Esophagus muscularis mucosa (tissue), 4 donors: ENCODE measurements around the gene ARID1B. TPM values are rescaled to one million over a fixed set of nuclear protein-coding genes. Genes with fewer than 3 reads are reported as not detected.
A peak's percentile ranks its signal among the peaks of the same experiment; 100 is the strongest.

Experiments
- DNase-seq: peaks from one replicate; pipeline ENCODE4 v3.0.0-alpha.2; 2017; ENCODE audit errors: extremely low spot score
- H3K27ac ChIP-seq, 4 donors: fragments of 200-600 bp; sonication (generic); replicated peaks in 1 of 4; 1 replicate in 3 of 4; 2 replicates in 1 of 4; pipeline ENCODE4 v1.5.1; 2016 to 2019; ENCODE audit warnings: mild to moderate bottlenecking in 1 of 4
- H3K27me3 ChIP-seq, 4 donors: fragments of 200-600 bp; sonication (generic); one replicate each; pipeline versions ENCODE4 v1.5.1 to v1.6.0; 2016 to 2019
- H3K36me3 ChIP-seq, 4 donors: fragments of 200-600 bp; sonication (generic); one replicate each; pipeline ENCODE4 v1.5.1; 2016 to 2019
- H3K4me1 ChIP-seq, 4 donors: fragments of 200-600 bp; sonication (generic); one replicate each; pipeline ENCODE4 v1.5.1; 2016 to 2019
- H3K4me3 ChIP-seq, 4 donors: fragments of 200-600 bp; sonication (generic); 1 replicate in 2 of 4; 2 replicates in 2 of 4; pipeline ENCODE4 v1.5.1; 2016 to 2019; ENCODE audit warnings: mild to moderate bottlenecking in 4 of 4, moderate library complexity in 1 of 4
- H3K9me3 ChIP-seq, 4 donors: fragments of 200-600 bp; sonication (generic); 1 replicate in 3 of 4; 2 replicates in 1 of 4; pipeline ENCODE4 v1.5.1; 2016 to 2019
- CTCF ChIP-seq, 3 experiments: fragments of 200-600 bp in 2 of 3; fragments of 450-650 bp in 1 of 3; sonication (generic) in 2 of 3; IDR thresholded peaks; one replicate each; pipeline ENCODE4 v1.5.1; 2017 to 2019; ENCODE audit warnings: antibody characterized with exemption in 3 of 3, mild to moderate bottlenecking in 2 of 3, moderate library complexity in 1 of 3
- EP300 ChIP-seq: sonication (generic); formaldehyde crosslinking; IDR thresholded peaks from one replicate; pipeline ENCODE4 v1.6.1; 2017; ENCODE audit warnings: antibody characterized with exemption
- POLR2A ChIP-seq: fragments of 450-650 bp; IDR thresholded peaks from one replicate; pipeline ENCODE4 v1.6.1; 2017; ENCODE audit warnings: antibody characterized with exemption, moderate library complexity, mild to moderate bottlenecking, low read depth
- POLR2AphosphoS5 ChIP-seq, 2 donors: sonication (generic); formaldehyde crosslinking; IDR thresholded peaks; one replicate each; pipeline ENCODE4 v1.6.1; 2017; ENCODE audit warnings: antibody characterized with exemption in 2 of 2
- WGBS: methylation state at CpG from one replicate; pipeline ENCODE4 v1.1.5; 2018; 5-methylcytosine and 5-hydroxymethylcytosine counted together
- intact Hi-C: fragments of 100-400 bp; cut with DNase I; formaldehyde crosslinking; loops from one replicate; pipeline ENCODE4 v1.15.1; 2023
- total RNA-seq, 4 donors: library from RNA; depleted of rRNA; stranded (reverse); fragments of >200 nt; gene quantifications; one replicate each; pipeline versions ENCODE4 v1.1.0 to v1.2.1, GENCODE V29; 2016

Gene ARID1B
- 10 to 100 TPM; 55.0 to 87.2 (median 72.7) TPM for total RNA-seq

GRCh38 chr6:156776840-156777576, at the start of gene ARID1B:
Gene ARID1B, plus strand, starts transcription at chr6:156777378. Its CDS starts 303 bp downstream, at chr6:156777681.
- 2% methylated on average over 47 of the region's 65 CpGs for WGBS
- Histone ChIP-seq H3K27me3 (no peaks in the 10 kb centered on the region), H3K4me3 (peak within 1 kb of the TSS; percentile 91 to 96 (median 94)), H3K36me3 (no peaks in the 10 kb centered on the region), H3K9me3 (no peaks in the 10 kb centered on the region), H3K27ac (peak within 1 kb of the TSS; percentile 97 to 99 (median 98)), H3K4me1 (peaks cover 23 to 48% (median 40%) of the 10 kb centered on the region in 4 donors)
- intact Hi-C loops: loop anchor here (2.0 to 5.0 kb wide), 2 partner anchors 90 to 405 kb away; no protein-coding TSS in a partner anchor
- TF ChIP-seq EP300 (no peak), POLR2AphosphoS5 (IDR thresholded peaks at IDR 0.05) (peak; percentile 71 to 84), CTCF (IDR thresholded peaks at IDR 0.05) (no peak), POLR2A (peak; percentile 37)
- no peak for DNase-seq

GRCh38 chr6:156727715-156728385, 49.3 kb upstream of the ARID1B start:
- no peaks in the 10 kb centered on the region for H3K9me3 ChIP-seq
- no peak for DNase-seq
- H3K27ac ChIP-seq: no peak overlapping the region
- intact Hi-C loops: no loop called here
- TF ChIP-seq POLR2AphosphoS5 (IDR thresholded peaks at IDR 0.05): no peak
- TF ChIP-seq CTCF (IDR thresholded peaks at IDR 0.05): no peak
- TF ChIP-seq EP300: no peak
- no peak for TF ChIP-seq POLR2A
- 80% methylated on average over 5 of the region's 5 CpGs for WGBS
- H3K4me1 ChIP-seq: no peaks in the 10 kb centered on the region
- no peaks in the 10 kb centered on the region for H3K36me3 ChIP-seq
- H3K27me3 ChIP-seq: no peaks in the 10 kb centered on the region
- H3K4me3 ChIP-seq: no peak overlapping the region

GRCh38 chr6:156729248-156729647, 47.9 kb upstream of the ARID1B start:
- H3K27ac ChIP-seq: no peak overlapping the region
- no peaks in the 10 kb centered on the region for H3K9me3 ChIP-seq
- no peaks in the 10 kb centered on the region for H3K4me1 ChIP-seq
- H3K36me3 ChIP-seq: no peaks in the 10 kb centered on the region
- H3K27me3 ChIP-seq: no peaks in the 10 kb centered on the region
- no peak for DNase-seq
- intact Hi-C loops: no loop called here
- no peak overlapping the region for H3K4me3 ChIP-seq
- TF ChIP-seq CTCF (IDR thresholded peaks at IDR 0.05): no peak
- TF ChIP-seq EP300: no peak
- no peak for TF ChIP-seq POLR2AphosphoS5 (IDR thresholded peaks at IDR 0.05)
- no peak for TF ChIP-seq POLR2A
- 70% methylated on average over 2 of the region's 2 CpGs for WGBS

- Histone ChIP-seq H3K4me3 (no peak overlapping the region), H3K36me3 (no peaks in the 10 kb centered on the region), H3K27ac (no peak overlapping the region), H3K9me3 (no peaks in the 10 kb centered on the region), H3K4me1 (no peaks in the 10 kb centered on the region), H3K27me3 (no peaks in the 10 kb centered on the region)
- no peak for DNase-seq
- WGBS: 79% methylated on average over 3 of the region's 4 CpGs
- no peak for TF ChIP-seq POLR2A
- no peak for TF ChIP-seq EP300
- TF ChIP-seq CTCF (IDR thresholded peaks at IDR 0.05): no peak
- no peak for TF ChIP-seq POLR2AphosphoS5 (IDR thresholded peaks at IDR 0.05)
- intact Hi-C loops: no loop called here
These were observed 45.8 kb upstream of the ARID1B start for GRCh38 chr6:156731396-156731795.
